IMR-90 (cell line): ENCODE data around the gene SLC66A2. TPM values are rescaled to one million over a fixed set of nuclear protein-coding genes. Genes with fewer than 3 reads are reported as not detected.

Experiments used
- ATAC-seq: fragments of 200-7000 bp; cut with Tn5 transposase; 2 replicates; pipeline ENCODE4 v1.9.1; 2020; ENCODE audit warnings: low read depth, mild to moderate bottlenecking, moderate library complexity
- BruUV-seq: library from RNA; stranded (reverse); fragments of 400-500 nt; replicated peaks from 2 replicates; lab custom pipeline; 2021; lab: Mats Ljungman, UMichigan
- CTCF ChIA-PET: fragments of 300-600 bp; formaldehyde crosslinking; extraction: SDS; loops from one replicate; lab custom pipeline; 2021; ENCODE audit warnings: antibody characterized with exemption; lab: Yijun Ruan, JAX
- POLR2A ChIA-PET: fragments of 300-600 bp; sonication (Branson Sonifier 250); formaldehyde crosslinking; loops from one replicate; lab custom pipeline; 2022; ENCODE audit warnings: antibody characterized with exemption; ENCODE audit not compliant: unreplicated experiment; lab: Charles Lee
- DNase-seq: peaks from one replicate; pipeline ENCODE4 v3.0.0; 2013
- H2AFZ ChIP-seq: replicated peaks from 2 replicates; pipeline ENCODE3; 2013; ENCODE audit warnings: low read length, mild to moderate bottlenecking; ENCODE audit not compliant: poor library complexity
- H2AK5ac ChIP-seq: 2 replicates; pipeline ENCODE4 v1.6.1; 2013; ENCODE audit warnings: low read depth, low read length, inconsistent platforms
- H2AK9ac ChIP-seq: replicated peaks from 2 replicates; pipeline ENCODE3; 2013; ENCODE audit warnings: mild to moderate bottlenecking, low read depth, low read length, moderate library complexity; ENCODE audit not compliant: poor library complexity
- H2BK120ac ChIP-seq: 2 replicates; pipeline ENCODE4 v1.6.1; 2013; ENCODE audit warnings: low read depth, low read length, inconsistent platforms
- H2BK15ac ChIP-seq: 3 replicates; pipeline ENCODE4 v1.6.1; 2013; ENCODE audit warnings: low read depth, low read length, inconsistent platforms
- H2BK20ac ChIP-seq: 2 replicates; pipeline ENCODE4 v1.6.1; 2013; ENCODE audit warnings: low read depth, mild to moderate bottlenecking, inconsistent platforms, low read length, moderate library complexity
- H2BK5ac ChIP-seq: 2 replicates; pipeline ENCODE4 v1.6.1; 2013; ENCODE audit warnings: mild to moderate bottlenecking, low read depth, low read length, inconsistent platforms; ENCODE audit not compliant: poor library complexity, severe bottlenecking
- H3K14ac ChIP-seq: replicated peaks from 2 replicates; pipeline ENCODE4 v1.6.1; 2013; ENCODE audit warnings: low read depth, low read length, inconsistent platforms
- H3K18ac ChIP-seq: 2 replicates; pipeline ENCODE4 v1.6.1; 2013; ENCODE audit warnings: low read depth, low read length, control low read depth
- H3K23ac ChIP-seq: 2 replicates; pipeline ENCODE4 v1.6.1; 2013; ENCODE audit warnings: low read depth, low read length, inconsistent platforms
- H3K27ac ChIP-seq: 2 replicates; pipeline ENCODE4 v1.5.1; 2013; ENCODE audit warnings: mild to moderate bottlenecking, control low read depth, low read length; ENCODE audit not compliant: insufficient read depth
- H3K27me3 ChIP-seq: 2 replicates; pipeline ENCODE4 v1.6.1; 2013; ENCODE audit warnings: low read length; ENCODE audit not compliant: control insufficient read depth, insufficient read depth
- H3K36me3 ChIP-seq: 2 replicates; pipeline ENCODE4 v1.6.1; 2013; ENCODE audit warnings: low read length, mixed read lengths; ENCODE audit not compliant: control insufficient read depth, insufficient read depth
- H3K4ac ChIP-seq: 2 replicates; pipeline ENCODE4 v1.6.1; 2013; ENCODE audit warnings: low read depth, low read length, inconsistent platforms
- H3K4me1 ChIP-seq: 2 replicates; pipeline ENCODE4 v1.6.1; 2013; ENCODE audit warnings: low read length, mixed read lengths; ENCODE audit not compliant: control insufficient read depth, insufficient read depth
- H3K4me2 ChIP-seq: 2 replicates; pipeline ENCODE4 v1.6.1; 2013; ENCODE audit warnings: low read depth, mild to moderate bottlenecking, control low read depth, low read length, moderate library complexity
- H3K4me3 ChIP-seq: 2 replicates; pipeline ENCODE4 v1.5.1; 2013; ENCODE audit warnings: low read depth, mild to moderate bottlenecking, control low read depth, low read length, moderate library complexity; ENCODE audit not compliant: insufficient read depth
- H3K56ac ChIP-seq: 2 replicates; pipeline ENCODE4 v1.6.1; 2013; ENCODE audit warnings: low read length, inconsistent platforms; ENCODE audit not compliant: insufficient read depth; ENCODE audit errors: extremely low read depth
- H3K79me1 ChIP-seq, 2 experiments: 2 replicates each; pipeline ENCODE4 v1.6.1; 2013; ENCODE audit warnings: low read length in 2 of 2, inconsistent platforms in 1 of 2, low read depth in 1 of 2
- H3K9ac ChIP-seq: 2 replicates; pipeline ENCODE4 v1.6.1; 2013; ENCODE audit warnings: low read depth, low read length, control low read depth
- H3K9me1 ChIP-seq: 2 replicates; pipeline ENCODE4 v1.6.1; 2013; ENCODE audit warnings: low read length, inconsistent platforms; ENCODE audit not compliant: insufficient read depth
- H3K9me3 ChIP-seq: 2 replicates; pipeline ENCODE4 v1.6.1; 2013; ENCODE audit warnings: low read length; ENCODE audit not compliant: control insufficient read depth, insufficient read depth
- H4K20me1 ChIP-seq: 2 replicates; pipeline ENCODE4 v1.6.1; 2013; ENCODE audit warnings: low read length, inconsistent platforms; ENCODE audit not compliant: insufficient read depth
- H4K5ac ChIP-seq: 2 replicates; pipeline ENCODE4 v1.6.1; 2013; ENCODE audit warnings: mild to moderate bottlenecking, low read depth, low read length, control low read depth
- H4K8ac ChIP-seq, 2 experiments: 2 replicates each; pipeline ENCODE4 v1.6.1; 2013; ENCODE audit warnings: low read depth in 2 of 2, low read length in 2 of 2, control low read depth in 1 of 2, inconsistent platforms in 1 of 2
- H4K91ac ChIP-seq: 2 replicates; pipeline ENCODE4 v1.6.1; 2013; ENCODE audit warnings: low read depth, low read length, inconsistent platforms; ENCODE audit not compliant: insufficient read depth
- BHLHE40 ChIP-seq: fragments of 150-350 bp; IDR thresholded peaks from 2 replicates; pipeline ENCODE4 v1.6.1; 2016; ENCODE audit warnings: mild to moderate bottlenecking, low read depth, low read length
- CEBPB ChIP-seq: IDR thresholded peaks from 2 replicates; pipeline ENCODE4 v1.6.1; 2012; ENCODE audit warnings: low read depth, low read length, improper control_type of control experiment
- CHD1 ChIP-seq: IDR thresholded peaks from 2 replicates; pipeline ENCODE4 v1.6.1; 2012; ENCODE audit warnings: low read depth, low read length, improper control_type of control experiment
- CTCF ChIP-seq: conservative IDR thresholded peaks from 2 replicates; pipeline ENCODE4 v1.5.1; 2012; ENCODE audit warnings: mild to moderate bottlenecking, low read depth, low read length, improper control_type of control experiment
- FOS ChIP-seq: fragments of 150-350 bp; IDR thresholded peaks from 2 replicates; pipeline ENCODE4 v1.6.1; 2016; ENCODE audit warnings: low read depth, low read length
- MAFK ChIP-seq: IDR thresholded peaks from 2 replicates; pipeline ENCODE4 v1.6.1; 2012; ENCODE audit warnings: low read depth, low read length, improper control_type of control experiment
- MAZ ChIP-seq: IDR thresholded peaks from 2 replicates; pipeline ENCODE4 v1.6.1; 2012; ENCODE audit warnings: low read depth, mild to moderate bottlenecking, low read length, improper control_type of control experiment, moderate library complexity, borderline replicate concordance
- NFE2L2 ChIP-seq: fragments of 150-350 bp; IDR thresholded peaks from 2 replicates; pipeline ENCODE4 v1.6.1; 2016; ENCODE audit warnings: low read depth, mild to moderate bottlenecking, low read length
- POLR2A ChIP-seq: IDR thresholded peaks from 2 replicates; pipeline ENCODE4 v1.6.1; 2012; ENCODE audit warnings: mild to moderate bottlenecking, low read depth, low read length
- RAD21 ChIP-seq: IDR thresholded peaks from 2 replicates; pipeline ENCODE4 v1.6.1; 2012; ENCODE audit warnings: low read length, improper control_type of control experiment
- RCOR1 ChIP-seq: IDR thresholded peaks from 2 replicates; pipeline ENCODE4 v1.6.1; 2012; ENCODE audit warnings: mild to moderate bottlenecking, low read length, improper control_type of control experiment; ENCODE audit not compliant: insufficient replicate concordance
- RFX5 ChIP-seq: IDR thresholded peaks from 2 replicates; pipeline ENCODE4 v1.8.0; 2012; ENCODE audit warnings: low read depth, mild to moderate bottlenecking, low read length, moderate library complexity
- SMC3 ChIP-seq: fragments of 150-350 bp; IDR thresholded peaks from 2 replicates; pipeline ENCODE4 v1.6.1; 2016; ENCODE audit warnings: low read depth, mild to moderate bottlenecking, antibody characterized with exemption, low read length, moderate library complexity
- USF2 ChIP-seq: fragments of 150-350 bp; IDR thresholded peaks from 2 replicates; pipeline ENCODE4 v1.6.1; 2017; ENCODE audit warnings: mild to moderate bottlenecking, antibody characterized with exemption, low read length, low read depth
- WGBS, 2 experiments: methylation state at CpG; one replicate each; pipeline versions ENCODE4 v1.1.5 to v1.1.7; 2013; ENCODE audit warnings: missing lambda C conversion rate in 2 of 2; ENCODE audit not compliant: insufficient read length in 1 of 2; ENCODE audit errors: extremely low coverage in 2 of 2; 5-methylcytosine and 5-hydroxymethylcytosine counted together
- dilution Hi-C: fragments of 300-500 bp; cut with HindIII; formaldehyde crosslinking; loops from one replicate; pipeline ENCODE4 v1.14.3; 2018; ENCODE audit warnings: low sequenced_read_pairs; ENCODE audit not compliant: unreplicated experiment
- in situ Hi-C: fragments of 300-500 bp; cut with MboI; formaldehyde crosslinking; loops from 3 replicates; pipeline ENCODE4 v1.14.3; 2019; ENCODE audit warnings: low sequenced_read_pairs, inconsistent platforms, mixed read lengths
- intact Hi-C: fragments of 100-400 bp; cut with micrococcal nuclease; formaldehyde crosslinking; loops from 2 replicates; pipeline ENCODE4 v1.10.0; 2022
- polyA plus RNA-seq, 3 experiments: library from polyadenylated mRNA; depleted of rRNA; stranded (reverse); fragments of >200 nt; gene quantifications; 2 replicates each; pipeline ENCODE4 v1.2.3, GENCODE V29; 2012; ENCODE audit warnings: low replicate concordance in 1 of 3
- total RNA-seq: library from RNA; depleted of rRNA; stranded (reverse); fragments of >200 nt; gene quantifications from 2 replicates; pipeline ENCODE4 v1.2.3, GENCODE V29; 2012
- TF ChIP-seq, protein P1 (sequence below): fragments of 150-350 bp; IDR thresholded peaks from 2 replicates; pipeline ENCODE4 v1.6.1; 2016; ENCODE audit warnings: low read depth, mild to moderate bottlenecking, low read length, moderate library complexity, borderline replicate concordance

Gene SLC66A2
- total and polyA plus RNA-seq, 2 of the 4 experiments (the other 2 are of a cell fraction), result 17.6 to 23.5 TPM

GRCh38 chr18:79900610-79901570 is 50.6 kb downstream of the SLC66A2 start:
- BruUV-seq, result no TSS peak
- in situ Hi-C loops, result no loop called here
- no peak for TF ChIP-seq MAZ
- no peak for TF ChIP-seq RCOR1
- no peak for TF ChIP-seq CEBPB
- TF ChIP-seq POLR2A, result no peak
- TF ChIP-seq BHLHE40, result no peak
- no peak for TF ChIP-seq USF2
- no peak for TF ChIP-seq CHD1
- no peak for TF ChIP-seq RFX5
- no peak for TF ChIP-seq SMC3
- no peak for TF ChIP-seq CTCF
- TF ChIP-seq, protein P1, sequence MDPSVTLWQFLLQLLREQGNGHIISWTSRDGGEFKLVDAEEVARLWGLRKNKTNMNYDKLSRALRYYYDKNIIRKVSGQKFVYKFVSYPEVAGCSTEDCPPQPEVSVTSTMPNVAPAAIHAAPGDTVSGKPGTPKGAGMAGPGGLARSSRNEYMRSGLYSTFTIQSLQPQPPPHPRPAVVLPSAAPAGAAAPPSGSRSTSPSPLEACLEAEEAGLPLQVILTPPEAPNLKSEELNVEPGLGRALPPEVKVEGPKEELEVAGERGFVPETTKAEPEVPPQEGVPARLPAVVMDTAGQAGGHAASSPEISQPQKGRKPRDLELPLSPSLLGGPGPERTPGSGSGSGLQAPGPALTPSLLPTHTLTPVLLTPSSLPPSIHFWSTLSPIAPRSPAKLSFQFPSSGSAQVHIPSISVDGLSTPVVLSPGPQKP, result no peak
- no peak for TF ChIP-seq MAFK
- no peak for TF ChIP-seq FOS
- no peak for TF ChIP-seq NFE2L2
- TF ChIP-seq RAD21, result no peak

More at GRCh38 chr18:79900610-79901570, 50.6 kb downstream of the SLC66A2 start:
- DNase-seq (no peak), ATAC-seq (no peak)
- dilution Hi-C loops (no loop called here), intact Hi-C loops (no loop called here)
- Histone ChIP-seq H2AK9ac (peak overlapping the region; percentile 28), H4K91ac (no peak overlapping the region), H4K20me1 (no peaks in the 10 kb centered on the region; the same call in 1 of the 2 replicates), H2BK15ac (no peak overlapping the region), H2BK120ac (no peak overlapping the region), H3K9me3 (peaks cover 41% of the 10 kb centered on the region), H2BK5ac (no peak overlapping the region), H3K27ac (no peak overlapping the region), H3K9me1 (no peaks in the 10 kb centered on the region), H3K4me2 (no peak overlapping the region), H4K8ac (no peak overlapping the region), H3K56ac (no peak overlapping the region), H3K18ac (no peak overlapping the region), H3K27me3 (no peaks in the 10 kb centered on the region), H3K4me3 (no peak overlapping the region), H3K14ac (no peak overlapping the region), H4K5ac (no peak overlapping the region), H2AFZ (no peak overlapping the region), H2AK5ac (no peak overlapping the region), H3K23ac (no peak overlapping the region), H3K36me3 (peaks cover 33% of the 10 kb centered on the region), H2BK20ac (no peak overlapping the region), H3K9ac (no peak overlapping the region), H3K4me1 (peaks cover 4% of the 10 kb centered on the region), H3K79me1 (no peaks in the 10 kb centered on the region; a peak in 1 of 4 replicates), H3K4ac (no peak overlapping the region)
- POLR2A ChIA-PET, result no interaction called here
- 91% methylated on average over 13 of the region's 28 CpGs; no CpG with 5 or more reads in 1 of the 2 experiments for WGBS, 2 experiments
- CTCF ChIA-PET, result no interaction called here
